HepG2 (cell line): ENCODE results near the gene NDUFAF5. TPM values are rescaled to one million over a fixed set of nuclear protein-coding genes. Genes with fewer than 3 reads are reported as not detected.

Source experiments
- DBP ChIP-seq: sonication (generic); formaldehyde crosslinking; IDR thresholded peaks from 2 replicates; pipeline ENCODE4 v1.4.0; 2020; ENCODE audit warnings: missing genetic modification reagents; ENCODE audit errors: not compliant biosample characterization
- DZIP1 ChIP-seq: sonication (generic); formaldehyde crosslinking; IDR thresholded peaks from 2 replicates; pipeline ENCODE4 v1.5.0; 2020; ENCODE audit warnings: mild to moderate bottlenecking, missing genetic modification reagents
- GATA4 ChIP-seq: sonication (generic); IDR thresholded peaks from 2 replicates; pipeline ENCODE4 v1.6.1; 2016; ENCODE audit warnings: antibody characterized with exemption, low read depth, borderline replicate concordance
- PCBP1 ChIP-seq: fragments of 200-400 bp; formaldehyde crosslinking; IDR thresholded peaks from 2 replicates; pipeline ENCODE4 v1.6.1; 2017; ENCODE audit warnings: mild to moderate bottlenecking, low read depth, low read length, borderline replicate concordance
- RFX5 ChIP-seq: IDR thresholded peaks from 2 replicates; pipeline ENCODE4 v1.6.1; 2011; ENCODE audit warnings: low read depth, low read length, improper control_type of control experiment
- ZKSCAN1 ChIP-seq: fragments of 150-350 bp; IDR thresholded peaks from 2 replicates; pipeline ENCODE4 v1.6.1; 2014; ENCODE audit warnings: low read length
- ZNF33B ChIP-seq: sonication (generic); formaldehyde crosslinking; IDR thresholded peaks from 2 replicates; pipeline ENCODE4 v1.5.1; 2020; ENCODE audit warnings: mild to moderate bottlenecking, missing genetic modification reagents
- ZNF644 ChIP-seq: IDR thresholded peaks from 2 replicates; pipeline ENCODE4 v1.6.1; 2016; ENCODE audit warnings: low read depth
- ZNF670 ChIP-seq: sonication (generic); formaldehyde crosslinking; IDR thresholded peaks from 2 replicates; pipeline ENCODE4 v1.8.0; 2022; ENCODE audit warnings: mild to moderate bottlenecking, missing genetic modification reagents, borderline replicate concordance
- ZNF773 ChIP-seq: sonication (generic); formaldehyde crosslinking; IDR thresholded peaks from 2 replicates; pipeline ENCODE4 v1.4.0; 2020; ENCODE audit warnings: missing genetic modification reagents, borderline replicate concordance
- ZNF878 ChIP-seq: sonication (generic); formaldehyde crosslinking; IDR thresholded peaks from 2 replicates; pipeline ENCODE4 v1.8.1; 2023; ENCODE audit warnings: mild to moderate bottlenecking, missing genetic modification reagents, moderate library complexity
- polyA plus RNA-seq, 8 experiments: library from polyadenylated mRNA; depleted of rRNA in 3 of 8; stranded (reverse) in 7 of 8; unstranded in 1 of 8; fragments of >200 nt; fragmentation: Illumina TruSeq in 4 of 8; extraction: Trizol in 4 of 8; gene quantifications; 2 replicates each; pipeline versions ENCODE4 v1.2.1 to v1.2.3, GENCODE V29; 2011 to 2016; ENCODE audit warnings: low read depth in 4 of 8, missing spikeins in 1 of 8, mixed read lengths in 1 of 8; ENCODE audit not compliant: insufficient read depth in 1 of 8
- total RNA-seq, 5 experiments: library from RNA; depleted of rRNA; stranded (reverse); fragments of >200 nt; fragmentation: Illumina TruSeq; extraction: Trizol; gene quantifications; 2 replicates each; pipeline ENCODE4 v1.2.3, GENCODE V29; 2016; ENCODE audit warnings: low read depth in 1 of 5
- TF ChIP-seq, protein P1 (sequence below): sonication (generic); formaldehyde crosslinking; IDR thresholded peaks from 2 replicates; pipeline ENCODE4 v1.4.0; 2020; ENCODE audit warnings: low read depth, missing genetic modification reagents
- TF ChIP-seq, protein P2 (sequence below): sonication (generic); formaldehyde crosslinking; IDR thresholded peaks from 2 replicates; pipeline ENCODE4 v1.4.0; 2020; ENCODE audit warnings: missing genetic modification reagents

Gene NDUFAF5
- total and polyA plus RNA-seq, 2 of the 13 experiments (the other 11 are each of a cell fraction or from before 2014, with no cell fraction given): 23.1 to 66.7 TPM

DNA sequence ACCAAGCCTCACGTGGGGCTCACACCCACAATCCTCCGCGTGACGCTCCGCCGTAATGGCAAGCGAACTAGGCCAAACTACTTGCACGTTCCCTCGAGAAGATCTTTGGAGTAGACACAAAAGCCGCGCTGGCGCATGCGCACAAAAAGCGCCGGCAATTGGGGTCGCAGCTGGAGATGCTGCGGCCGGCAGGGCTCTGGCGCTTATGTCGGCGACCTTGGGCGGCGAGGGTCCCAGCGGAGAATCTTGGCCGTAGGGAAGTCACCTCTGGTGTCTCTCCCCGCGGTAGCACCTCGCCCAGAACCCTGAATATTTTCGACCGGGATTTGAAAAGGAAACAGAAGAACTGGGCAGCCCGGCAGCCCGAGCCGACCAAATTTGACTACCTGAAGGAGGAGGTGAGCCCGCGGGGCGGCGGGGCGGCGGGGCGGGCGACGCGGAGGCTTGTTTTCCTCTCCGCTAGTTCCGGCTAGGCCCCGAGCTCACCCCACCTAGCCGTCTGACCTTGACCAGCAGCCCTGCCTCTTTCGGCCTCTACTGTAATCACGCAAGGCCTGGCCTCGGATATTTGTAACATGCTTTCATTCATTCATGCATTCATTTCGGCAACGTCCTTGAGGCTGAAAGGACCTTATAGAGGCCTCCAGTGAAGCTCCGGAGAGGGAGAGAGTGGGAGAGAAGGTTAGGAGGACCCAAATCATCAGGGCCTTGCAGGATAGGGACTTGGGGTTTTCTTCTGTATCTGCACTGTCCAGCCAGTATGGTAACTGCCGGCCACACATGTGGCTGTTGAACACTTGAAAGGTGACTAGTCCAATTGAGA is at the start of gene NDUFAF5, which contains the start of gene ESF1 (continued):
- peak; percentile 78; the same call in 1 of the 2 replicates for TF ChIP-seq DZIP1 (CRISPR knock-in tag)
- peak; percentile 92 for TF ChIP-seq ZNF644 (CRISPR knock-in tag)
- TF ChIP-seq DBP: peak; percentile 56
- TF ChIP-seq ZKSCAN1: peak; percentile 49
- TF ChIP-seq, protein P1, sequence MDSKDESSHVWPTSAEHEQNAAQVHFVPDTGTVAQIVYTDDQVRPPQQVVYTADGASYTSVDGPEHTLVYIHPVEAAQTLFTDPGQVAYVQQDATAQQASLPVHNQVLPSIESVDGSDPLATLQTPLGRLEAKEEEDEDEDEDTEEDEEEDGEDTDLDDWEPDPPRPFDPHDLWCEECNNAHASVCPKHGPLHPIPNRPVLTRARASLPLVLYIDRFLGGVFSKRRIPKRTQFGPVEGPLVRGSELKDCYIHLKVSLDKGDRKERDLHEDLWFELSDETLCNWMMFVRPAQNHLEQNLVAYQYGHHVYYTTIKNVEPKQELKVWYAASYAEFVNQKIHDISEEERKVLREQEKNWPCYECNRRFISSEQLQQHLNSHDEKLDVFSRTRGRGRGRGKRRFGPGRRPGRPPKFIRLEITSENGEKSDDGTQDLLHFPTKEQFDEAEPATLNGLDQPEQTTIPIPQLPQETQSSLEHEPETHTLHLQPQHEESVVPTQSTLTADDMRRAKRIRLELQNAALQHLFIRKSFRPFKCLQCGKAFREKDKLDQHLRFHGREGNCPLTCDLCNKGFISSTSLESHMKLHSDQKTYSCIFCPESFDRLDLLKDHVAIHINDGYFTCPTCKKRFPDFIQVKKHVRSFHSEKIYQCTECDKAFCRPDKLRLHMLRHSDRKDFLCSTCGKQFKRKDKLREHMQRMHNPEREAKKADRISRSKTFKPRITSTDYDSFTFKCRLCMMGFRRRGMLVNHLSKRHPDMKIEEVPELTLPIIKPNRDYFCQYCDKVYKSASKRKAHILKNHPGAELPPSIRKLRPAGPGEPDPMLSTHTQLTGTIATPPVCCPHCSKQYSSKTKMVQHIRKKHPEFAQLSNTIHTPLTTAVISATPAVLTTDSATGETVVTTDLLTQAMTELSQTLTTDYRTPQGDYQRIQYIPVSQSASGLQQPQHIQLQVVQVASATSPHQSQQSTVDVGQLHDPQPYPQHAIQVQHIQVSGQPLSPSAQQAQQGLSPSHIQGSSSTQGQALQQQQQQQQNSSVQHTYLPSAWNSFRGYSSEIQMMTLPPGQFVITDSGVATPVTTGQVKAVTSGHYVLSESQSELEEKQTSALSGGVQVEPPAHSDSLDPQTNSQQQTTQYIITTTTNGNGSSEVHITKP (CRISPR knock-in tag): peak; percentile 76; the same call in 1 of the 2 replicates
- TF ChIP-seq, protein P2, sequence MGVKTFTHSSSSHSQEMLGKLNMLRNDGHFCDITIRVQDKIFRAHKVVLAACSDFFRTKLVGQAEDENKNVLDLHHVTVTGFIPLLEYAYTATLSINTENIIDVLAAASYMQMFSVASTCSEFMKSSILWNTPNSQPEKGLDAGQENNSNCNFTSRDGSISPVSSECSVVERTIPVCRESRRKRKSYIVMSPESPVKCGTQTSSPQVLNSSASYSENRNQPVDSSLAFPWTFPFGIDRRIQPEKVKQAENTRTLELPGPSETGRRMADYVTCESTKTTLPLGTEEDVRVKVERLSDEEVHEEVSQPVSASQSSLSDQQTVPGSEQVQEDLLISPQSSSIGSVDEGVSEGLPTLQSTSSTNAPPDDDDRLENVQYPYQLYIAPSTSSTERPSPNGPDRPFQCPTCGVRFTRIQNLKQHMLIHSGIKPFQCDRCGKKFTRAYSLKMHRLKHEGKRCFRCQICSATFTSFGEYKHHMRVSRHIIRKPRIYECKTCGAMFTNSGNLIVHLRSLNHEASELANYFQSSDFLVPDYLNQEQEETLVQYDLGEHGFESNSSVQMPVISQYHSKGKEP (CRISPR knock-in tag): peak; percentile 94
- peak; percentile 89; the same call in 1 of the 2 replicates for TF ChIP-seq ZNF33B (CRISPR knock-in tag)
- peak; percentile 87; the same call in 1 of the 2 replicates for TF ChIP-seq ZNF773 (CRISPR knock-in tag)
- TF ChIP-seq ZNF670 (CRISPR knock-in tag): no peak; the same call in none of the 2 replicates
- no peak; the same call in 1 of the 2 replicates for TF ChIP-seq RFX5
- peak; percentile 4; the same call in 1 of the 2 replicates for TF ChIP-seq GATA4
- TF ChIP-seq PCBP1: peak; percentile 92; the same call in 1 of the 2 replicates
- TF ChIP-seq ZNF878 (CRISPR knock-in tag): peak; percentile 61
